ENCODE results near the gene SLC40A1.

Gene SLC40A1

GRCh38 chr2:189526241-189526640 lies 54.3 kb downstream of the SLC40A1 start:
- no peak for TF ChIP-seq POLR2AphosphoS5 (IDR thresholded peaks at IDR 0.05; ENCODE audit: low read depth, low read length)
- TF ChIP-seq PAX5 (IDR thresholded peaks at IDR 0.05; ENCODE audit: insufficient read depth, low read length, severe bottlenecking), result no peak
- TF ChIP-seq TAF1 (IDR thresholded peaks at IDR 0.05; ENCODE audit: low read depth, low read length), result no peak
- no peak for TF ChIP-seq SPI1 (IDR thresholded peaks at IDR 0.05; ENCODE audit: low read depth, low read length)
- FAIRE-seq, result no peak
- DNase-seq (ENCODE audit: insufficient read length, low spot score), result no peak

- FAIRE-seq (no peak), DNase-seq (ENCODE audit: insufficient read length, low spot score) (no peak)
- TF ChIP-seq TAF1 (IDR thresholded peaks at IDR 0.05; ENCODE audit: low read depth, low read length), result no peak
- TF ChIP-seq POLR2AphosphoS5 (IDR thresholded peaks at IDR 0.05; ENCODE audit: low read depth, low read length), result no peak
- no peak for TF ChIP-seq PAX5 (IDR thresholded peaks at IDR 0.05; ENCODE audit: insufficient read depth, low read length, severe bottlenecking)
Measured at GRCh38 chr2:189524746-189525145, 55.8 kb downstream of the SLC40A1 start.

GRCh38 chr2:189522435-189523151 lies 58.0 kb downstream of the SLC40A1 start:
- DNase-seq (ENCODE audit: insufficient read length, low spot score) (no peak), FAIRE-seq (no peak)
- TF ChIP-seq TAF1 (IDR thresholded peaks at IDR 0.05; ENCODE audit: low read depth, low read length) (no peak), POLR2AphosphoS5 (IDR thresholded peaks at IDR 0.05; ENCODE audit: low read depth, low read length) (no peak), PAX5 (IDR thresholded peaks at IDR 0.05; ENCODE audit: insufficient read depth, low read length, severe bottlenecking) (no peak), SPI1 (IDR thresholded peaks at IDR 0.05; ENCODE audit: low read depth, low read length) (no peak), POLR2A (IDR thresholded peaks at IDR 0.05; ENCODE audit: low read depth, low read length) (no peak), POU2F2 (IDR thresholded peaks at IDR 0.05; ENCODE audit: low read depth, low read length) (no peak)

DNA sequence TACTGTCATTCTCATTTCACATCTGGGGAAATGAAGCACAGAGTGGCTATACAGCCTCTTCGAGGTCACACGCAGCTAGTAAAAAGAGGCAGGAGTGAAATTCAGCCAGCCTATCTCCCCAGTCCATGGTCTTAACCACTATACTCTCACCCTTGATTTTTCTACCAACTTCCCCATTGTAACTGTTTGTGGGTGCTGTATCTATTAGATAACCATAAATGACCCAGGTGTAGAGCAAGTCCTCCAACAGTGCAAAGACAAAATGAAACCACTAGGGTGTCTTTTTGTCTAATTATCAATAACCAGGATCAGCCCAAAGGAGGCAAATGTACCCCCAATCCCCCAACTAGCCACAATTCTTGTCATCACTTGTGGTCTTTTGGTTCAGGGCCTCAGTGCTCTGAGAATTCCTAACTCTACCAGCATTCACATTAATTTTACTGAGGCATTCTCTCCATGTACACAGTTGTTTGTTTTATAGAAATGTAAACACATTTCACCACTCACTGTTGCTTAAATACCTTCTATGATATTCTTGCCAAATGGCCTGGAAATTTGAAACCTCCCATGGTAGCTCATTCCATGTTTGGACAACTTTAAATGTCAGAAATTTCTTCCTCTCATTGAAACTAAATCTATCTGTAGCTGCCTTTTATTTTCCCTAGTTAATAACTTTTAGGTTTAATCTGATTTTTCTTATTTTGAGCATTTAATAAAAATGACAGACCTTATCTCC lies 58.7 kb downstream of the SLC40A1 start:
- no peak for DNase-seq (ENCODE audit: insufficient read length, low spot score)
- FAIRE-seq, result no peak
- TF ChIP-seq TAF1 (IDR thresholded peaks at IDR 0.05; ENCODE audit: low read depth, low read length) (no peak), POLR2AphosphoS5 (IDR thresholded peaks at IDR 0.05; ENCODE audit: low read depth, low read length) (no peak), PAX5 (IDR thresholded peaks at IDR 0.05; ENCODE audit: insufficient read depth, low read length, severe bottlenecking) (no peak), POLR2A (IDR thresholded peaks at IDR 0.05; ENCODE audit: low read depth, low read length) (no peak), SPI1 (IDR thresholded peaks at IDR 0.05; ENCODE audit: low read depth, low read length) (no peak), POU2F2 (IDR thresholded peaks at IDR 0.05; ENCODE audit: low read depth, low read length) (no peak)

- no peak for FAIRE-seq
- TF ChIP-seq TAF1 (IDR thresholded peaks at IDR 0.05; ENCODE audit: low read depth, low read length) (no peak), SPI1 (IDR thresholded peaks at IDR 0.05; ENCODE audit: low read depth, low read length) (no peak), POLR2A (IDR thresholded peaks at IDR 0.05; ENCODE audit: low read depth, low read length) (no peak), PAX5 (IDR thresholded peaks at IDR 0.05; ENCODE audit: insufficient read depth, low read length, severe bottlenecking) (no peak), POU2F2 (IDR thresholded peaks at IDR 0.05; ENCODE audit: low read depth, low read length) (no peak), POLR2AphosphoS5 (IDR thresholded peaks at IDR 0.05; ENCODE audit: low read depth, low read length) (no peak)
- no peak for DNase-seq (ENCODE audit: insufficient read length, low spot score)
Measured at GRCh38 chr2:189519631-189520387, 60.8 kb downstream of the SLC40A1 start.

- FAIRE-seq (no peak), DNase-seq (ENCODE audit: insufficient read length, low spot score) (no peak)
Measured at GRCh38 chr2:189517847-189518535, 62.6 kb downstream of the SLC40A1 start.

GRCh38 chr2:189516546-189516945 lies 64.0 kb downstream of the SLC40A1 start:
- FAIRE-seq (no peak), DNase-seq (ENCODE audit: insufficient read length, low spot score) (no peak)
- TF ChIP-seq SPI1 (IDR thresholded peaks at IDR 0.05; ENCODE audit: low read depth, low read length), result no peak
- no peak for TF ChIP-seq POLR2A (IDR thresholded peaks at IDR 0.05; ENCODE audit: low read depth, low read length)
- no peak for TF ChIP-seq TAF1 (IDR thresholded peaks at IDR 0.05; ENCODE audit: low read depth, low read length)
- no peak for TF ChIP-seq POU2F2 (IDR thresholded peaks at IDR 0.05; ENCODE audit: low read depth, low read length)
- TF ChIP-seq PAX5 (IDR thresholded peaks at IDR 0.05; ENCODE audit: insufficient read depth, low read length, severe bottlenecking), result no peak
- no peak for TF ChIP-seq POLR2AphosphoS5 (IDR thresholded peaks at IDR 0.05; ENCODE audit: low read depth, low read length)

More at GRCh38 chr2:189517847-189518535, 62.6 kb downstream of the SLC40A1 start:
- TF ChIP-seq POLR2AphosphoS5 (IDR thresholded peaks at IDR 0.05; ENCODE audit: low read depth, low read length) (no peak), PAX5 (IDR thresholded peaks at IDR 0.05; ENCODE audit: insufficient read depth, low read length, severe bottlenecking) (no peak), POLR2A (IDR thresholded peaks at IDR 0.05; ENCODE audit: low read depth, low read length) (no peak), POU2F2 (IDR thresholded peaks at IDR 0.05; ENCODE audit: low read depth, low read length) (no peak), SPI1 (IDR thresholded peaks at IDR 0.05; ENCODE audit: low read depth, low read length) (no peak), TAF1 (IDR thresholded peaks at IDR 0.05; ENCODE audit: low read depth, low read length) (no peak)

- FAIRE-seq (no peak), DNase-seq (ENCODE audit: insufficient read length, low spot score) (no peak)
- TF ChIP-seq POLR2AphosphoS5 (IDR thresholded peaks at IDR 0.05; ENCODE audit: low read depth, low read length) (no peak), TAF1 (IDR thresholded peaks at IDR 0.05; ENCODE audit: low read depth, low read length) (no peak), SPI1 (IDR thresholded peaks at IDR 0.05; ENCODE audit: low read depth, low read length) (no peak), POU2F2 (IDR thresholded peaks at IDR 0.05; ENCODE audit: low read depth, low read length) (no peak), PAX5 (IDR thresholded peaks at IDR 0.05; ENCODE audit: insufficient read depth, low read length, severe bottlenecking) (no peak), POLR2A (IDR thresholded peaks at IDR 0.05; ENCODE audit: low read depth, low read length) (no peak)
Measured at GRCh38 chr2:189515264-189515663, 65.3 kb downstream of the SLC40A1 start.

Data from GM12891 (cell line).